Liver (tissue), 3 donors: ENCODE results near the gene CASP9.

ENCODE experiments used
- CTCF ChIP-seq: fragments of 150-350 bp; IDR thresholded peaks from 2 replicates; pipeline ENCODE4 v1.5.1; 2017; ENCODE audit warnings: improper control_type of control experiment, low read depth, low read length; ENCODE audit not compliant: missing input control
- JUND ChIP-seq, 2 donors: IDR thresholded peaks; 2 replicates each; pipeline ENCODE4 v1.6.1; 2016; ENCODE audit warnings: antibody characterized with exemption in 2 of 2
- NR2F2 ChIP-seq: IDR thresholded peaks from 2 replicates; pipeline ENCODE4 v1.6.1; 2016; ENCODE audit warnings: antibody characterized with exemption
- RAD21 ChIP-seq, 2 donors: IDR thresholded peaks; 2 replicates each; pipeline ENCODE4 v1.6.1; 2016; ENCODE audit warnings: antibody characterized with exemption in 2 of 2, mild to moderate bottlenecking in 2 of 2
- REST ChIP-seq: IDR thresholded peaks from 2 replicates; pipeline ENCODE4 v1.6.1; 2016; ENCODE audit warnings: antibody characterized with exemption, mild to moderate bottlenecking
- SP1 ChIP-seq: IDR thresholded peaks from 2 replicates; pipeline ENCODE4 v1.6.1; 2018; ENCODE audit warnings: antibody characterized with exemption, mild to moderate bottlenecking
- TAF1 ChIP-seq: conservative IDR thresholded peaks from 2 replicates; pipeline ENCODE4 v1.6.1; 2016; ENCODE audit warnings: antibody characterized with exemption, mild to moderate bottlenecking
- YY1 ChIP-seq: IDR thresholded peaks from 2 replicates; pipeline ENCODE4 v1.6.1; 2016; ENCODE audit warnings: antibody characterized with exemption, mild to moderate bottlenecking
- donor health status: healthy.
- donor health status: healthy.

GRCh38 chr1:15455522-15455921 is 68.5 kb downstream of the CASP9 start:
- no peak for TF ChIP-seq CTCF
- no peak for TF ChIP-seq JUND (IDR thresholded peaks at IDR 0.05)
- no peak for TF ChIP-seq RAD21 (IDR thresholded peaks at IDR 0.05)
- no peak for TF ChIP-seq NR2F2
- no peak for TF ChIP-seq REST
- no peak for TF ChIP-seq SP1
- no peak for TF ChIP-seq TAF1
- TF ChIP-seq YY1, result no peak
